IMR-90 (cell line): Measurements from ENCODE around the gene TSEN34. TPM values are rescaled to one million over a fixed set of nuclear protein-coding genes. Genes with fewer than 3 reads are reported as not detected.

Source experiments
- ATAC-seq: fragments of 200-7000 bp; cut with Tn5 transposase; 2 replicates; pipeline ENCODE4 v1.9.1; 2020; ENCODE audit warnings: low read depth, mild to moderate bottlenecking, moderate library complexity
- BruUV-seq: library from RNA; stranded (reverse); fragments of 400-500 nt; replicated peaks from 2 replicates; lab custom pipeline; 2021; lab: Mats Ljungman, UMichigan
- CTCF ChIA-PET: fragments of 300-600 bp; formaldehyde crosslinking; extraction: SDS; loops from one replicate; lab custom pipeline; 2021; ENCODE audit warnings: antibody characterized with exemption; lab: Yijun Ruan, JAX
- POLR2A ChIA-PET: fragments of 300-600 bp; sonication (Branson Sonifier 250); formaldehyde crosslinking; loops from one replicate; lab custom pipeline; 2022; ENCODE audit warnings: antibody characterized with exemption; ENCODE audit not compliant: unreplicated experiment; lab: Charles Lee
- DNase-seq: peaks from one replicate; pipeline ENCODE4 v3.0.0; 2013
- H2AFZ ChIP-seq: replicated peaks from 2 replicates; pipeline ENCODE3; 2013; ENCODE audit warnings: low read length, mild to moderate bottlenecking; ENCODE audit not compliant: poor library complexity
- H2AK5ac ChIP-seq: 2 replicates; pipeline ENCODE4 v1.6.1; 2013; ENCODE audit warnings: low read depth, low read length, inconsistent platforms
- H2AK9ac ChIP-seq: replicated peaks from 2 replicates; pipeline ENCODE3; 2013; ENCODE audit warnings: mild to moderate bottlenecking, low read depth, low read length, moderate library complexity; ENCODE audit not compliant: poor library complexity
- H2BK120ac ChIP-seq: 2 replicates; pipeline ENCODE4 v1.6.1; 2013; ENCODE audit warnings: low read depth, low read length, inconsistent platforms
- H2BK15ac ChIP-seq: 3 replicates; pipeline ENCODE4 v1.6.1; 2013; ENCODE audit warnings: low read depth, low read length, inconsistent platforms
- H2BK20ac ChIP-seq: 2 replicates; pipeline ENCODE4 v1.6.1; 2013; ENCODE audit warnings: low read depth, mild to moderate bottlenecking, inconsistent platforms, low read length, moderate library complexity
- H2BK5ac ChIP-seq: 2 replicates; pipeline ENCODE4 v1.6.1; 2013; ENCODE audit warnings: mild to moderate bottlenecking, low read depth, low read length, inconsistent platforms; ENCODE audit not compliant: poor library complexity, severe bottlenecking
- H3K14ac ChIP-seq: replicated peaks from 2 replicates; pipeline ENCODE4 v1.6.1; 2013; ENCODE audit warnings: low read depth, low read length, inconsistent platforms
- H3K18ac ChIP-seq: 2 replicates; pipeline ENCODE4 v1.6.1; 2013; ENCODE audit warnings: low read depth, low read length, control low read depth
- H3K23ac ChIP-seq: 2 replicates; pipeline ENCODE4 v1.6.1; 2013; ENCODE audit warnings: low read depth, low read length, inconsistent platforms
- H3K27ac ChIP-seq: 2 replicates; pipeline ENCODE4 v1.5.1; 2013; ENCODE audit warnings: mild to moderate bottlenecking, control low read depth, low read length; ENCODE audit not compliant: insufficient read depth
- H3K27me3 ChIP-seq: 2 replicates; pipeline ENCODE4 v1.6.1; 2013; ENCODE audit warnings: low read length; ENCODE audit not compliant: control insufficient read depth, insufficient read depth
- H3K36me3 ChIP-seq: 2 replicates; pipeline ENCODE4 v1.6.1; 2013; ENCODE audit warnings: low read length, mixed read lengths; ENCODE audit not compliant: control insufficient read depth, insufficient read depth
- H3K4ac ChIP-seq: 2 replicates; pipeline ENCODE4 v1.6.1; 2013; ENCODE audit warnings: low read depth, low read length, inconsistent platforms
- H3K4me1 ChIP-seq: 2 replicates; pipeline ENCODE4 v1.6.1; 2013; ENCODE audit warnings: low read length, mixed read lengths; ENCODE audit not compliant: control insufficient read depth, insufficient read depth
- H3K4me2 ChIP-seq: 2 replicates; pipeline ENCODE4 v1.6.1; 2013; ENCODE audit warnings: low read depth, mild to moderate bottlenecking, control low read depth, low read length, moderate library complexity
- H3K4me3 ChIP-seq: 2 replicates; pipeline ENCODE4 v1.5.1; 2013; ENCODE audit warnings: low read depth, mild to moderate bottlenecking, control low read depth, low read length, moderate library complexity; ENCODE audit not compliant: insufficient read depth
- H3K56ac ChIP-seq: 2 replicates; pipeline ENCODE4 v1.6.1; 2013; ENCODE audit warnings: low read length, inconsistent platforms; ENCODE audit not compliant: insufficient read depth; ENCODE audit errors: extremely low read depth
- H3K79me1 ChIP-seq, 2 experiments: 2 replicates each; pipeline ENCODE4 v1.6.1; 2013; ENCODE audit warnings: low read length in 2 of 2, inconsistent platforms in 1 of 2, low read depth in 1 of 2
- H3K9ac ChIP-seq: 2 replicates; pipeline ENCODE4 v1.6.1; 2013; ENCODE audit warnings: low read depth, low read length, control low read depth
- H3K9me1 ChIP-seq: 2 replicates; pipeline ENCODE4 v1.6.1; 2013; ENCODE audit warnings: low read length, inconsistent platforms; ENCODE audit not compliant: insufficient read depth
- H3K9me3 ChIP-seq: 2 replicates; pipeline ENCODE4 v1.6.1; 2013; ENCODE audit warnings: low read length; ENCODE audit not compliant: control insufficient read depth, insufficient read depth
- H4K20me1 ChIP-seq: 2 replicates; pipeline ENCODE4 v1.6.1; 2013; ENCODE audit warnings: low read length, inconsistent platforms; ENCODE audit not compliant: insufficient read depth
- H4K5ac ChIP-seq: 2 replicates; pipeline ENCODE4 v1.6.1; 2013; ENCODE audit warnings: mild to moderate bottlenecking, low read depth, low read length, control low read depth
- H4K8ac ChIP-seq, 2 experiments: 2 replicates each; pipeline ENCODE4 v1.6.1; 2013; ENCODE audit warnings: low read depth in 2 of 2, low read length in 2 of 2, control low read depth in 1 of 2, inconsistent platforms in 1 of 2
- H4K91ac ChIP-seq: 2 replicates; pipeline ENCODE4 v1.6.1; 2013; ENCODE audit warnings: low read depth, low read length, inconsistent platforms; ENCODE audit not compliant: insufficient read depth
- CHD1 ChIP-seq: IDR thresholded peaks from 2 replicates; pipeline ENCODE4 v1.6.1; 2012; ENCODE audit warnings: low read depth, low read length, improper control_type of control experiment
- MAZ ChIP-seq: IDR thresholded peaks from 2 replicates; pipeline ENCODE4 v1.6.1; 2012; ENCODE audit warnings: low read depth, mild to moderate bottlenecking, low read length, improper control_type of control experiment, moderate library complexity, borderline replicate concordance
- MXI1 ChIP-seq: IDR thresholded peaks from 2 replicates; pipeline ENCODE4 v1.6.1; 2012; ENCODE audit warnings: low read depth, mild to moderate bottlenecking, low read length, moderate library complexity, borderline replicate concordance
- WGBS, 2 experiments: methylation state at CpG; one replicate each; pipeline versions ENCODE4 v1.1.5 to v1.1.7; 2013; ENCODE audit warnings: missing lambda C conversion rate in 2 of 2; ENCODE audit not compliant: insufficient read length in 1 of 2; ENCODE audit errors: extremely low coverage in 2 of 2; 5-methylcytosine and 5-hydroxymethylcytosine counted together
- dilution Hi-C: fragments of 300-500 bp; cut with HindIII; formaldehyde crosslinking; loops from one replicate; pipeline ENCODE4 v1.14.3; 2018; ENCODE audit warnings: low sequenced_read_pairs; ENCODE audit not compliant: unreplicated experiment
- in situ Hi-C: fragments of 300-500 bp; cut with MboI; formaldehyde crosslinking; loops from 3 replicates; pipeline ENCODE4 v1.14.3; 2019; ENCODE audit warnings: low sequenced_read_pairs, inconsistent platforms, mixed read lengths
- intact Hi-C: fragments of 100-400 bp; cut with micrococcal nuclease; formaldehyde crosslinking; loops from 2 replicates; pipeline ENCODE4 v1.10.0; 2022
- polyA plus RNA-seq, 3 experiments: library from polyadenylated mRNA; depleted of rRNA; stranded (reverse); fragments of >200 nt; gene quantifications; 2 replicates each; pipeline ENCODE4 v1.2.3, GENCODE V29; 2012; ENCODE audit warnings: low replicate concordance in 1 of 3
- total RNA-seq: library from RNA; depleted of rRNA; stranded (reverse); fragments of >200 nt; gene quantifications from 2 replicates; pipeline ENCODE4 v1.2.3, GENCODE V29; 2012

TSEN34 gene
- total and polyA plus RNA-seq, 2 of the 4 experiments (the other 2 are of a cell fraction): 32.1 to 69.4 TPM

GRCh38 chr19:54155694-54156093 is 35.4 kb upstream of the TSEN34 start:
- H3K4me1 ChIP-seq: peaks cover 8% of the 10 kb centered on the region
- no peak overlapping the region for H2AK5ac ChIP-seq
- WGBS, 2 experiments: no CpG with 5 or more reads among the region's 19 CpGs
- CTCF ChIA-PET: no interaction called here
- peaks cover 10 to 33% of the 10 kb centered on the region in 2 experiments; a peak in 3 of 4 replicates for H3K79me1 ChIP-seq
- no peak overlapping the region for H3K18ac ChIP-seq
- no peak overlapping the region for H3K4ac ChIP-seq
- H4K5ac ChIP-seq: no peak overlapping the region
- no peak overlapping the region for H3K9ac ChIP-seq
- H3K4me3 ChIP-seq: no peak overlapping the region
- no peak overlapping the region for H3K4me2 ChIP-seq
- intact Hi-C loops: loop anchor here (5.0 kb wide), 1 partner anchor 1127 kb away; the partner anchor contains the start of genes BRSK1 and HSPBP1
- H3K56ac ChIP-seq: no peak overlapping the region
- H3K9me1 ChIP-seq: no peaks in the 10 kb centered on the region; the same call in 1 of the 2 replicates
- H3K27ac ChIP-seq: no peak overlapping the region
- no peak overlapping the region for H4K91ac ChIP-seq
- H3K14ac ChIP-seq: no peak overlapping the region
- in situ Hi-C loops: no loop called here
- no TSS peak for BruUV-seq
- H3K23ac ChIP-seq: no peak overlapping the region
- POLR2A ChIA-PET: no interaction called here
- no peaks in the 10 kb centered on the region for H3K27me3 ChIP-seq
- no peak overlapping the region for H2BK20ac ChIP-seq
- no peak overlapping the region for H2BK5ac ChIP-seq
- H2BK15ac ChIP-seq: no peak overlapping the region
- no peak overlapping the region for H4K8ac ChIP-seq
- H2BK120ac ChIP-seq: no peak overlapping the region
- no peak overlapping the region for H2AK9ac ChIP-seq
- ATAC-seq (no peak), DNase-seq (no peak)
- peaks cover 7% of the 10 kb centered on the region; the same call in 1 of the 2 replicates for H4K20me1 ChIP-seq
- dilution Hi-C loops: no loop called here
- peaks cover 53% of the 10 kb centered on the region for H3K36me3 ChIP-seq
- no peaks in the 10 kb centered on the region for H3K9me3 ChIP-seq
- TF ChIP-seq MXI1 (no peak), CHD1 (no peak), MAZ (no peak)
- no peak overlapping the region for H2AFZ ChIP-seq
